SK-N-MC (cell line): ENCODE data around the gene CACFD1.

ENCODE experiments used
- EZH2 ChIP-seq: fragments of 200-600 bp; sonication (generic); IDR thresholded peaks from one replicate; pipeline ENCODE4 v1.6.1; 2017; ENCODE audit warnings: antibody characterized with exemption
- POLR2AphosphoS5 ChIP-seq: IDR thresholded peaks from 2 replicates; pipeline ENCODE4 v1.6.1; 2012; ENCODE audit warnings: mild to moderate bottlenecking, low read depth, low read length, borderline replicate concordance

DNA sequence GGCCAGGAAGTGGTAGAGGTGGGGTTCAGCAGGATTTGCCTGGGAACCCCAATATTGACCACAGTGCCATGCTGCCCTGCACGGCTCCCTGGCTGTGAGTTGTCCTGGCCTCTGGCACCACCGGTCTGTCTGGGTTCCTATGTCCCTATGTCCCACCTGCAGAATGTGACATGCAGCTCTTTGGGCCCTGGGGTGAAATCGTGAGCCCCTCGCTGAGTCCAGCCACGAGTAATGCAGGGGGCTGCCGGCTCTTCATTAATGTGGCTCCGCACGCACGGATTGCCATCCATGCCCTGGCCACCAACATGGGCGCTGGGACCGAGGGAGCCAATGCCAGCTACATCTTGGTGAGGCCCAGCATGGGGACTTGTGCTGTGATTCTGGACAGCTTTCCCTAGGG is 2.0 kb upstream of the CACFD1 start:
- TF ChIP-seq POLR2AphosphoS5, result no peak
- TF ChIP-seq EZH2, result no peak
